IPS DF 6.9 (cell line): Measurements from ENCODE around the gene MB.

Experiments used
- DNase-seq: peaks from one replicate; pipeline ENCODE4 v3.0.0-alpha.2; 2013; ENCODE audit warnings: low read depth, low spot score
- H3K27ac ChIP-seq: one replicate; pipeline ENCODE4 v1.5.1; 2013; ENCODE audit warnings: low read length, control low read depth
- H3K27me3 ChIP-seq: 2 replicates; pipeline ENCODE4 v1.6.1; 2013; ENCODE audit warnings: mild to moderate bottlenecking, low read length; ENCODE audit not compliant: control insufficient read depth, insufficient read depth
- H3K36me3 ChIP-seq: 2 replicates; pipeline ENCODE4 v1.6.1; 2013; ENCODE audit warnings: low read length; ENCODE audit not compliant: control insufficient read depth, insufficient read depth
- H3K4me1 ChIP-seq: 2 replicates; pipeline ENCODE4 v1.6.1; 2013; ENCODE audit warnings: low read length; ENCODE audit not compliant: control insufficient read depth, insufficient read depth
- H3K4me3 ChIP-seq: 2 replicates; pipeline ENCODE4 v1.5.1; 2013; ENCODE audit warnings: mild to moderate bottlenecking, low read length
- H3K9me3 ChIP-seq: 2 replicates; pipeline ENCODE4 v1.6.1; 2013; ENCODE audit warnings: low read length, inconsistent platforms; ENCODE audit not compliant: control insufficient read depth, insufficient read depth
- WGBS: extraction: QIAGEN DNeasy Blood & Tissue Kit; methylation state at CpG from one replicate; pipeline ENCODE4 v1.1.7; 2013; ENCODE audit warnings: mixed read lengths, missing lambda C conversion rate; ENCODE audit not compliant: insufficient read length, insufficient coverage; 5-methylcytosine and 5-hydroxymethylcytosine counted together

The MB gene

GRCh38 chr22:35594686-35595085 lies 22.4 kb downstream of the MB start:
- peaks cover 4% of the 10 kb centered on the region for H3K4me1 ChIP-seq
- H3K4me3 ChIP-seq = no peak overlapping the region
- no peak for DNase-seq
- no peaks in the 10 kb centered on the region for H3K9me3 ChIP-seq
- H3K27ac ChIP-seq = no peak overlapping the region
- H3K27me3 ChIP-seq = no peaks in the 10 kb centered on the region
- no CpG with 5 or more reads among the region's 5 CpGs for WGBS
- no peaks in the 10 kb centered on the region; the same call in 1 of the 2 replicates for H3K36me3 ChIP-seq

GRCh38 chr22:35593891-35594470 lies 23.1 kb downstream of the MB start:
- H3K4me1 ChIP-seq = peaks cover 4% of the 10 kb centered on the region
- H3K27ac ChIP-seq = no peak overlapping the region
- H3K27me3 ChIP-seq = no peaks in the 10 kb centered on the region
- H3K36me3 ChIP-seq = no peaks in the 10 kb centered on the region; the same call in 1 of the 2 replicates
- DNase-seq = no peak
- H3K4me3 ChIP-seq = no peak overlapping the region
- H3K9me3 ChIP-seq = no peaks in the 10 kb centered on the region
- no CpG with 5 or more reads among the region's 14 CpGs for WGBS

- Histone ChIP-seq H3K4me3 (no peak overlapping the region), H3K36me3 (no peaks in the 10 kb centered on the region; the same call in 1 of the 2 replicates), H3K9me3 (no peaks in the 10 kb centered on the region), H3K4me1 (peaks cover 4% of the 10 kb centered on the region), H3K27me3 (no peaks in the 10 kb centered on the region), H3K27ac (no peak overlapping the region)
- no peak for DNase-seq
- WGBS = no CpG with 5 or more reads among the region's 3 CpGs
These were observed 23.8 kb downstream of the MB start for GRCh38 chr22:35593071-35593890.

GRCh38 chr22:35592418-35592967 lies 24.6 kb downstream of the MB start:
- no peak for DNase-seq
- no peaks in the 10 kb centered on the region; the same call in 1 of the 2 replicates for H3K36me3 ChIP-seq
- peaks cover 4% of the 10 kb centered on the region for H3K4me1 ChIP-seq
- H3K27ac ChIP-seq = no peak overlapping the region
- H3K27me3 ChIP-seq = no peaks in the 10 kb centered on the region
- H3K4me3 ChIP-seq = no peak overlapping the region
- no peaks in the 10 kb centered on the region for H3K9me3 ChIP-seq
- no CpG with 5 or more reads among the region's 4 CpGs for WGBS

- H3K4me3 ChIP-seq = no peak overlapping the region
- H3K4me1 ChIP-seq = peaks cover 4% of the 10 kb centered on the region
- no CpG with 5 or more reads among the region's 14 CpGs for WGBS
- DNase-seq = no peak
- no peaks in the 10 kb centered on the region for H3K9me3 ChIP-seq
- no peak overlapping the region for H3K27ac ChIP-seq
- no peaks in the 10 kb centered on the region for H3K27me3 ChIP-seq
- no peaks in the 10 kb centered on the region; the same call in 1 of the 2 replicates for H3K36me3 ChIP-seq
These were observed 25.3 kb downstream of the MB start for GRCh38 chr22:35591714-35592417.

GRCh38 chr22:35590634-35591295 lies 26.4 kb downstream of the MB start:
- no peak for DNase-seq
- H3K27ac ChIP-seq = no peak overlapping the region
- no peaks in the 10 kb centered on the region for H3K9me3 ChIP-seq
- no peaks in the 10 kb centered on the region; the same call in 1 of the 2 replicates for H3K36me3 ChIP-seq
- H3K27me3 ChIP-seq = no peaks in the 10 kb centered on the region
- WGBS = no CpG with 5 or more reads among the region's 13 CpGs
- H3K4me3 ChIP-seq = no peak overlapping the region
- H3K4me1 ChIP-seq = peaks cover 4% of the 10 kb centered on the region

- Histone ChIP-seq H3K27me3 (no peaks in the 10 kb centered on the region), H3K36me3 (no peaks in the 10 kb centered on the region; the same call in 1 of the 2 replicates), H3K4me1 (peaks cover 4% of the 10 kb centered on the region), H3K9me3 (no peaks in the 10 kb centered on the region), H3K4me3 (no peak overlapping the region), H3K27ac (no peak overlapping the region)
- DNase-seq = no peak
- no CpG with 5 or more reads among the region's 6 CpGs for WGBS
These were observed 27.4 kb downstream of the MB start for GRCh38 chr22:35589756-35590093.

GRCh38 chr22:35589071-35589755 lies 27.9 kb downstream of the MB start:
- Histone ChIP-seq H3K36me3 (no peaks in the 10 kb centered on the region; the same call in 1 of the 2 replicates), H3K9me3 (no peaks in the 10 kb centered on the region), H3K4me3 (no peak overlapping the region), H3K4me1 (peaks cover 3% of the 10 kb centered on the region), H3K27ac (no peak overlapping the region), H3K27me3 (no peaks in the 10 kb centered on the region)
- WGBS = no CpG with 5 or more reads among the region's 11 CpGs
- no peak for DNase-seq

- no peaks in the 10 kb centered on the region for H3K4me1 ChIP-seq
- no CpG with 5 or more reads among the region's 5 CpGs for WGBS
- no peak overlapping the region for H3K27ac ChIP-seq
These were observed 29.2 kb downstream of the MB start for GRCh38 chr22:35587896-35588295.

More at GRCh38 chr22:35587896-35588295, 29.2 kb downstream of the MB start:
- Histone ChIP-seq H3K36me3 (no peaks in the 10 kb centered on the region), H3K9me3 (no peaks in the 10 kb centered on the region), H3K4me3 (no peak overlapping the region), H3K27me3 (no peaks in the 10 kb centered on the region)
- no peak for DNase-seq
